Trophoblast cell (in vitro differentiated cells and primary cell): Measurements from ENCODE around the gene ZNF57.
"Not testable (repeated sequence)": the region's sequence is repeated elsewhere in the genome, so short reads cannot be mapped to it uniquely, and the experiment has no call there.

Source experiments
- DNase-seq, 2 donors: peaks; one replicate each; pipeline ENCODE4 v3.0.0-alpha.2; 2016
- H2AFZ ChIP-seq: 2 replicates; pipeline ENCODE4 v1.6.1; 2013; ENCODE audit warnings: low read length, moderate library complexity, mild to moderate bottlenecking; ENCODE audit not compliant: insufficient read depth, poor library complexity
- H2AK5ac ChIP-seq: 2 replicates; pipeline ENCODE4 v1.6.1; 2013; ENCODE audit warnings: mild to moderate bottlenecking, low read length
- H2BK120ac ChIP-seq: 2 replicates; pipeline ENCODE4 v1.6.1; 2013; ENCODE audit warnings: low read length, mild to moderate bottlenecking, moderate library complexity; ENCODE audit not compliant: insufficient read depth, poor library complexity
- H2BK12ac ChIP-seq: 2 replicates; pipeline ENCODE4 v1.6.1; 2013; ENCODE audit warnings: mild to moderate bottlenecking, low read length, moderate library complexity
- H2BK5ac ChIP-seq: 2 replicates; pipeline ENCODE4 v1.6.1; 2013; ENCODE audit warnings: low read length, low read depth, moderate library complexity, mild to moderate bottlenecking; ENCODE audit not compliant: poor library complexity
- H3K14ac ChIP-seq: 2 replicates; pipeline ENCODE4 v1.6.1; 2013; ENCODE audit warnings: mild to moderate bottlenecking, low read length
- H3K18ac ChIP-seq: 2 replicates; pipeline ENCODE4 v1.6.1; 2013; ENCODE audit warnings: mild to moderate bottlenecking, low read length
- H3K23ac ChIP-seq: 2 replicates; pipeline ENCODE4 v1.6.1; 2013; ENCODE audit warnings: low read length
- H3K27ac ChIP-seq: 2 replicates; pipeline ENCODE4 v1.5.1; 2013; ENCODE audit warnings: low read depth, mild to moderate bottlenecking, inconsistent platforms, low read length, moderate library complexity
- H3K27me3 ChIP-seq: 2 replicates; pipeline ENCODE4 v1.6.1; 2013; ENCODE audit warnings: inconsistent platforms, mild to moderate bottlenecking, low read length, moderate library complexity; ENCODE audit not compliant: insufficient read depth
- H3K36me3 ChIP-seq, 2 experiments: 1 replicate in 1 of 2; 2 replicates in 1 of 2; pipeline ENCODE4 v1.6.1; 2013; ENCODE audit warnings: low read length in 2 of 2, mild to moderate bottlenecking in 2 of 2, moderate library complexity in 1 of 2; ENCODE audit not compliant: insufficient read depth in 2 of 2, control insufficient read depth in 1 of 2
- H3K4ac ChIP-seq: 2 replicates; pipeline ENCODE4 v1.6.1; 2013; ENCODE audit warnings: low read depth, mild to moderate bottlenecking, low read length, moderate library complexity
- H3K4me1 ChIP-seq, 2 experiments: 1 replicate in 1 of 2; 2 replicates in 1 of 2; pipeline ENCODE4 v1.6.1; 2013; ENCODE audit warnings: low read length in 2 of 2, mild to moderate bottlenecking in 2 of 2, moderate library complexity in 1 of 2; ENCODE audit not compliant: insufficient read depth in 2 of 2, control insufficient read depth in 1 of 2
- H3K4me2 ChIP-seq: 2 replicates; pipeline ENCODE4 v1.6.1; 2013; ENCODE audit warnings: inconsistent platforms, mild to moderate bottlenecking, low read length, moderate library complexity
- H3K4me3 ChIP-seq: 2 replicates; pipeline ENCODE4 v1.5.1; 2013; ENCODE audit warnings: mild to moderate bottlenecking, low read depth, low read length, inconsistent platforms
- H3K79me1 ChIP-seq: one replicate; pipeline ENCODE4 v1.6.1; 2013; ENCODE audit warnings: low read length
- H3K79me2 ChIP-seq: 2 replicates; pipeline ENCODE4 v1.6.1; 2013; ENCODE audit warnings: low read length, mild to moderate bottlenecking; ENCODE audit not compliant: control insufficient read depth, insufficient read depth, poor library complexity
- H3K9ac ChIP-seq: 2 replicates; pipeline ENCODE4 v1.6.1; 2013; ENCODE audit warnings: mild to moderate bottlenecking, low read length
- H3K9me3 ChIP-seq: 2 replicates; pipeline ENCODE4 v1.6.1; 2013; ENCODE audit warnings: low read depth, mild to moderate bottlenecking, control low read depth, inconsistent platforms, low read length; ENCODE audit not compliant: insufficient read depth
- H4K12ac ChIP-seq: 2 replicates; pipeline ENCODE4 v1.6.1; 2013; ENCODE audit warnings: low read depth, mild to moderate bottlenecking, low read length, moderate library complexity
- H4K8ac ChIP-seq: 2 replicates; pipeline ENCODE4 v1.6.1; 2013; ENCODE audit warnings: low read depth, mild to moderate bottlenecking, low read length, moderate library complexity
- H4K91ac ChIP-seq: one replicate; pipeline ENCODE4 v1.6.1; 2013; ENCODE audit warnings: low read depth, mild to moderate bottlenecking, low read length, moderate library complexity
- whole genome bisulfite sequencing: extraction: QIAGEN DNeasy Blood & Tissue Kit; methylation state at CpG from one replicate; pipeline ENCODE4 v1.1.7; 2013; ENCODE audit warnings: missing lambda C conversion rate; ENCODE audit not compliant: insufficient read length, insufficient coverage; ENCODE audit errors: extremely low coverage; 5-methylcytosine and 5-hydroxymethylcytosine counted together

The ZNF57 gene

DNA sequence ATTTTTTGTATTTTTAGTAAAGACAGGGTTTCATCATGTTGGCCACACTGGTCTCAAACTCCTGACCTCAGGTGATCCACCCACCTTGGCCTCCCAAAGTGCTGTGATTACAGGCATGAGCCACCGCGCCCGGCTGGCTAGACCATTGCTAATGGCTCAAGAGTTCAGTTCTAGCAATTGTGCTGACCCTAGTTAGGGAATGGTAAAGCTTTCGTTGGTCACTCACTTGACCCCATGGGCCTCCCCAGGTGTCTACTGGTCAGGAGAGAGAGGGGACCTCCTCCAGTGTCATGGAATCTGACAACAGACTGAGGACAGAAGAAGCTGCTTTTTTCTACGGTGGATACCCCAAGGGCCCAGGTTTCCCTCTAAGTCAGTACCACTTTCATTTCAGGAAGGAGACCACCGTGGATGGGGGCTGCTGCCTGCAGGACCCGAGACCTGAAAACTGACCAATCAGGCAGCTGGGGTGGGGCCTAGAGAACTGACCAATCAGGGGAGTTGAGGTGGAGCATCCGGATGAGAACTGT lies 34.2 kb upstream of the ZNF57 start:
- Histone ChIP-seq H3K27ac (no peak overlapping the region), H2BK12ac (no peak overlapping the region), H3K79me1 (no peaks in the 10 kb centered on the region), H3K23ac (no peak overlapping the region), H2BK120ac (no peak overlapping the region), H3K18ac (no peak overlapping the region), H3K4me3 (no peak overlapping the region), H3K4ac (no peak overlapping the region), H2AFZ (no peak overlapping the region), H3K14ac (no peak overlapping the region), H3K79me2 (no peaks in the 10 kb centered on the region), H4K8ac (no peak overlapping the region), H3K9me3 (peaks cover 23% of the 10 kb centered on the region), H3K27me3 (no peaks in the 10 kb centered on the region), H4K12ac (no peak overlapping the region), H3K4me1 (no peaks in the 10 kb centered on the region), H4K91ac (no peak overlapping the region), H3K9ac (no peak overlapping the region), H3K36me3 (no peaks in the 10 kb centered on the region), H2BK5ac (no peak overlapping the region), H3K4me2 (no peak overlapping the region), H2AK5ac (no peak overlapping the region)
- no peak for DNase-seq
- no CpG with 5 or more reads among the region's 8 CpGs for WGBS

DNA sequence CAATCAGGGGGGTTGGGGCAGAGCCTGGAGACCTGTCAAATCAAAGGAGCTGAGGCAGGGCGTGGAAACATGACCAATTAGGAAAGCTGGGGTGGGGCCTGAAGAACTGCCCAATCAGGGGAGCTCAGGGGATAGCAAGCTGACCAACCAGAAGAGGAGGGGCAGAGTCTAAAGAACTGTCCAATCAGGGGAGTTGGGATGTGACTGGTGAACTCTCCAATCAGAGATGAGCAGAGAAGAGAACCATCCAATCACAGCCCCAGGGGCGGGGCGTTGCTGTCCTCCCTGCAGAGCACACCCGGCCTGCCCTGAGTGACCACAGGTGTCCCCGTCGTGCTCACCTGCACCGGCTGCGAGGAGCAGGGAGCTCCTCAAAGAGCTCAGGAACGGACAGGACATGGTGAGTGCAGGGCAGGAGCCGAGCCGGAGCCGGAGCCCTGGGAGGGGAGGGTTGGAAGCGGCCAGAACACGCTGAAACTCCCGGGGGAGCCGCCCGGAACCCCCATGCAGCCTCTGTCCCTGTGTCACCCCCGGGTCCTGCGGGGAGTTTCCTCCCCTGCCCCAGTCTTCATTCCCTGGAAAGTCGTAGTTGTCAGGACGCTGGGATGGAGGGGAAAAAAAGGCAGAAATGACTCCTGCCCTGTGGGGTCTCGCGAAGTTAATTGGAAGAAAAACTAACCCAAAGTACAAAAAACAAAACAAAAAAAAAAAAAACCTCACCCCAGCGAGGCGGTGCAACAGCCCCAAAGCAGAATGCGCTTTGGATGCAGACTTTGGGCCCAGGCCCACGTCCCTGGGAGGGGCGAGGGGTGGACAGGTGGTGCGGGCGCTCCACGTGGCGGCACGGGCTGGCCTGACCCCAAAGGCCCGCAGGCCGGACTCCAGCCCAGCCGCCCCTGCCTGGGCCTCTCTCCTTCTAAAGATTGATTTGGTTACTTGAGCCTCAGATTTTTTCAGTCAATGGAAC lies 33.4 kb upstream of the ZNF57 start, which contains the start of gene ZNF556:
Gene ZNF556, plus strand, starts transcription at position 311 of the 967 bp plus-strand sequence. Its CDS starts 87 bp downstream, at position 398.
- Histone ChIP-seq H3K79me2 (no peaks in the 10 kb centered on the region), H3K4ac (no peak within 1 kb of the TSS), H4K12ac (no peak within 1 kb of the TSS), H4K8ac (no peak within 1 kb of the TSS), H3K79me1 (no peaks in the 10 kb centered on the region), H2AK5ac (no peak within 1 kb of the TSS), H3K27ac (no peak within 1 kb of the TSS), H3K4me2 (no peak within 1 kb of the TSS), H3K23ac (no peak within 1 kb of the TSS), H3K18ac (no peak within 1 kb of the TSS), H3K36me3 (no peaks in the 10 kb centered on the region), H3K4me3 (no peak within 1 kb of the TSS), H2BK120ac (no peak within 1 kb of the TSS), H3K14ac (no peak within 1 kb of the TSS), H3K27me3 (no peaks in the 10 kb centered on the region), H2AFZ (no peak within 1 kb of the TSS), H3K4me1 (no peaks in the 10 kb centered on the region), H2BK5ac (no peak within 1 kb of the TSS), H2BK12ac (no peak within 1 kb of the TSS), H3K9ac (no peak within 1 kb of the TSS), H4K91ac (no peak within 1 kb of the TSS), H3K9me3 (peaks cover 27% of the 10 kb centered on the region)
- DNase-seq, result no peak
- no CpG with 5 or more reads among the region's 36 CpGs for WGBS

DNA sequence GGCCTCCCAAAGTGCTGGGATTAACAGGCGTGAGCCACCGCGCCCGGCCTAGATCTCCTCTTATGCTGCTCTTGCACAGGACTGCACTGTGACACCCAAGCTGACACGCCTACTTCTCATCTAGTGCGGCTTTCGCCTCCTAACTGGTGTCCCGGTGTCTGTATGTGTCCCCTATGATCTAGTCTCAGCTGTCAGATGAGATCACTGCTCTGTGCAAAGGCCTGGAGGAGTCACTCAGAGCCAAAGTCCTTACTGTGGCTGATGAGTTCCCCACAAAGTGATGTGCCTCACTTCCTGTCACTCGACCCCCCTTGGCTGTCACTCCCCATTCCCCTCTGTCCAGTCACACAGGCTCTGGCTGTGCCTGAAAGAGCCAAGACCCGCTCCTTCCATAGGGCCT lies 31.1 kb upstream of the ZNF57 start:
- H3K9ac ChIP-seq, result no peak overlapping the region
- no CpG with 5 or more reads among the region's 10 CpGs for WGBS

DNA sequence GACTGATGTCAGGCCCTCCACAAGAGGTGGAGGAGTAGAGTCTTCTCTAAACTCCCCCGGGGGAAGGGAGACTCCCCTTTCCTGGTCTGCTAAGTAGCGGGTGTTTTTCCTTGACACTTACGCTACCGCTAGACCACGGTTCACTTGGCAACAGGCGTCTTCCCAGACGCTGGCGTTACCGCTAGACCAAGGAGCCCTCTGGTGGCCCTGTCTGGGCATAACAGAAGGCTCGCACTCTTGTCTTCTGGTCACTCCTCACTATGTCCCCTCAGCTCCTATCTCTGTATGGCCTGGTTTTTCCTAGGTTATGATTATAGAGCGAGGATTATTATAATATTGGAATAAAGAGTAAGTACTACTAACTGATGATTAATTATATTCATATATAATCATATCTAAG lies 28.6 kb upstream of the ZNF57 start:
- H4K12ac ChIP-seq, H3K36me3 ChIP-seq, H3K79me2 ChIP-seq, H2AK5ac ChIP-seq, H3K27me3 ChIP-seq, H3K9ac ChIP-seq, H2BK5ac ChIP-seq, H3K79me1 ChIP-seq, H4K8ac ChIP-seq, H3K4ac ChIP-seq, H3K4me3 ChIP-seq, H3K18ac ChIP-seq, H3K4me1 ChIP-seq, H2BK12ac ChIP-seq, H2AFZ ChIP-seq, H3K4me2 ChIP-seq, H3K14ac ChIP-seq, H2BK120ac ChIP-seq, H3K23ac ChIP-seq, H4K91ac ChIP-seq, H3K27ac ChIP-seq, DNase-seq: not testable (repeated sequence)
- no CpG with 5 or more reads among the region's 11 CpGs for WGBS
- peaks cover 24% of the 10 kb centered on the region for H3K9me3 ChIP-seq

More for the DNA sequence above, 31.1 kb upstream of the ZNF57 start:
- H3K79me2 ChIP-seq, result no peaks in the 10 kb centered on the region
- no peaks in the 10 kb centered on the region for H3K79me1 ChIP-seq
- no peak overlapping the region for H3K27ac ChIP-seq
- H2BK5ac ChIP-seq, result no peak overlapping the region
- no peak overlapping the region for H3K23ac ChIP-seq
- H3K4me3 ChIP-seq, result no peak overlapping the region
- H3K14ac ChIP-seq, result no peak overlapping the region
- no peak overlapping the region for H3K4ac ChIP-seq
- no peaks in the 10 kb centered on the region for H3K4me1 ChIP-seq
- H2BK120ac ChIP-seq, result no peak overlapping the region
- H3K4me2 ChIP-seq, result no peak overlapping the region
- DNase-seq, result no peak
- no peak overlapping the region for H2BK12ac ChIP-seq
- no peak overlapping the region for H4K12ac ChIP-seq
- H4K91ac ChIP-seq, result no peak overlapping the region
- no peaks in the 10 kb centered on the region for H3K36me3 ChIP-seq
- H2AFZ ChIP-seq, result no peak overlapping the region
- H3K27me3 ChIP-seq, result no peaks in the 10 kb centered on the region
- no peak overlapping the region for H4K8ac ChIP-seq
- no peak overlapping the region for H2AK5ac ChIP-seq
- H3K9me3 ChIP-seq, result peaks cover 25% of the 10 kb centered on the region
- H3K18ac ChIP-seq, result no peak overlapping the region
